NT2/D1 (cell line): ENCODE measurements around the gene SAP30.

Experiments
- YY1 ChIP-seq: IDR thresholded peaks from 2 replicates; pipeline ENCODE4 v1.6.1; 2011; ENCODE audit not compliant: insufficient read length, insufficient read depth
- ZNF274 ChIP-seq: IDR thresholded peaks from 2 replicates; pipeline ENCODE4 v1.6.1; 2011; ENCODE audit warnings: mild to moderate bottlenecking, low read depth, low read length

DNA sequence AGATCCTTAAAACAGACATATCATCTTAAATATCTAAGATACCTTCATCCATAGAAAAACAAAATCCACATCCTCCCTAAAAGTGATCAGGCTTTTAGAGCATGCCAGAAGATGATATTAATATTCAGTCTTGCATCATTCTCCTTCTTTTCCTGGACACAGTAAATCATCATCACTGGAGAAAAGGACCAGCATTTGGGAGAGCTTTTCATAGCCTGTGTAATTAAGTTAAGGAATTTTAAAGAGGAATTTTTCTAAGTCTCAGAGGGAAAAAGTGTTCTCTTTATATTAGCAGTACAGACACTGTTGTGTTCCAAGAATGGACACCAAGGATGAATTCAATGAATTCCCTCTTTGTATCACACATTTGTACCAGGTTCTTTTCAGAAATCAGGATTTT lies 27.5 kb downstream of the SAP30 start:
- TF ChIP-seq ZNF274 (no peak), YY1 (no peak)
